NCI-H187 (cell line): ENCODE measurements around the gene ZBTB38.

ENCODE experiments used
- DNase-seq, 2 experiments: peaks; one replicate each; lab custom pipeline; 2025; lab: John Stamatoyannopoulos, UW

Gene ZBTB38

DNA sequence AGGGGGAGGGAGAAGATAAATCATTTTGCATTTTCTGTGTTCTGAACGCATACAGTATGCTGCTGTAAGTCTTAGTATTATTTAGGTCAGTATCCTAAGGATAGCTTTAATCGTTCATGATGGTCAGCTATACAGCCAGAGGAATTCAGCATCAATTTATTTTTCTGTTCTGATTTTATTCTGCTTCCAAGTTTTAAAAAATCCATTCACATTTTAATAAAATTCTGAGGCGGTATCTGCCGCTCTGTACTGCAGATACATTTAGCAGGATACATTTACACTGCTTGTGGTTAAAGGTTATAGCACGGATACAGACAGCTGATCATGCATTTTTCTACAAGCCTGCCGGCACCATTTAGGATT is 17.8 kb downstream of the ZBTB38 start:
- peak in 1 of 2 experiments; percentile 65 for DNase-seq

DNA sequence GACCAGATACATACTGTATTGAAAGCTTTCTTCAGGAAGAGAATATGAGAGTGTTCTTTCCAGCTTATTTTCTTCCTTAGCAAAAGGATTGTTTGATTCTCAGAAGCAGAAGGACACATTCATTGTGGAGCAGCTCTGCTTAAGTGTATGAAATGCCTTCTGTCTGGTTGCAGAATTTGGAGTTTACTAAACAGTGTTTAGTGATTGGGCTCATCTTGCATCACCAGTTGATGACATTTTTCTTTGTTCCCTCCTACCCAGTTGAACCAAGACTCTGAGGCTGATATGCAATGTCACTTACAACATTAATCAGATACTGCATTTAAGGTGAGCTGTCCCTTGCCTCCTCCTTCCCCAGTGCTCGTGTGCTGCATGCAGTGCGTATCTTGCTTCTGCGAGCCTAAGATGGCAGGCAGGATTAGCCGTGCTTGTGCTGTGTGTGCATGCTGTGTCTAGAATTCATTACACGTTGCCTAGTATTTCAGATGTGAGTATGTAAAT is 18.4 kb downstream of the ZBTB38 start:
- DNase-seq, result peak; percentile 45 to 49

DNA sequence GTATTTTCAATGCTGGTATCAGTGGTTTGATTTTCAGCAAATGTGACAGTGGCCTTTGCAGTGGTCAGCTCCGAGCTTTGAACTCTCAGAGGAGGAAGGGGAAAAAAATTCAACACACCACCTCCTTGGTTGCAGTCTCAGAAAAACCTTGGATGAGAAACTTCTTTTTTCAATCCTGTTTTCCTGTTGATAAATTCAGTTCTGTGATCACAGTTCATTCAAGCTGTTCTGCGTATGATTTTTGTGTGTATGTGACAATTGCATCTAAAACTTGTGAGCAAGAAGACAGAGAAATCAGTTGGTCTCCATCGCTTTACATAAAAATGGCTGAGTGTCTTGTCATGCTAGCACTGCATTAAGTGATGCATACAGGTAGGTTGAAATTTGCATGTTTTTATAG is 19.2 kb downstream of the ZBTB38 start:
- DNase-seq, result no peak

DNA sequence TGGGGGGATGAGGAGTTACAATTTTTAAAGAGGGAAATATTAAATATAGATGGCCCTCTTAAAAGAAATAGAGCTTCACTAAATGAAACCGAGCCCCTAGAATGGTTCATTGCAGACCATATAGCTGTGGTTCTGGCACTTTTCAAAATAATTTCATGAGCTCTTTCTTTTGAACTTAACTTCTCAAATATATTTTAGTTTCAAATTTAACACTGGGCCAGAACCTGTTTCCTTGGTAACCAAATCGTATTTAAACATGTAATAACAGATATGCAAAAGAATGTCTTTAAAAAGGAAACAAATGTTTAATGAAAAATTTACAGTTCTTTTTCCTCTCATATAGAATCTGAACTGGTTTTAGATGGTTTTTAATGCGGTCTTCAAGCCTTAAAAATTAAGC is 20.1 kb downstream of the ZBTB38 start:
- peak in 1 of 2 experiments; percentile 39 for DNase-seq

DNA sequence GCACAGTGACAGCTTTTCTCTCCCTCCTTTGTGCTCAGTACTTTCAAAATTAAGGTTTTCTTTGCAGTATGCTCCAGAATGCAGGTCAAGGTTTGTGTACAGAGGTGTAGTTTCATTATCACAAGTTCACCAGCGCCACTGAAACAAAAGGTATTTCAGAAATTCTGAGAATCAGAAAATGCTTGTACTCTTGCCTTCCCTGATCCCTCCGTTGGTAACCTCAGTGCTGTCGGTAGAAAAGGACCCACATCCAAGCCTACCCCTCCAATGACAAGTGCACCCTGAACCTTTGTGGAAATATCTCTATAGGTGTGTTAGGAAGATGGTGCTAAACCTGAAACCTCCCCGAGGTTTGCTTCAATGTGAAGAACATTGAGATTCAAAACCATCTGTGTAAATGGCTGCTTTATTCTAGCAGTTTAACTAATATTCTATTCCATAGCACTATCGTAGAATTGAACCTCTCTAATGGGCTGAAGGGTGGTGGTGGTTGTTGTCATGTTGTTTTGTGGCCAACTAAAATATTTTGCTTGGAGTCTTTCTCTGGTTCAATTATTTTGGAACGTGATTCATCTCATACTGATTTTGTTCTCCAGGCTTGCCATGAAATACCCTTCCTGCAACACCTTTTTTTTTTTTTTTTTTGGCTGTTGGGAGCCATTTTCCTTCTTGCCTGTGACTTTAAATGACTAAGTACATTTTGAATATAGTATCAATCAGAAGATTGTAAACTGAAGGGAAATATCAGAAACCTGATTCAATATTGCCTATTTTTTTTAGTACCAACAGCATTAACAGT is 20.7 kb downstream of the ZBTB38 start:
- no peak for DNase-seq

DNA sequence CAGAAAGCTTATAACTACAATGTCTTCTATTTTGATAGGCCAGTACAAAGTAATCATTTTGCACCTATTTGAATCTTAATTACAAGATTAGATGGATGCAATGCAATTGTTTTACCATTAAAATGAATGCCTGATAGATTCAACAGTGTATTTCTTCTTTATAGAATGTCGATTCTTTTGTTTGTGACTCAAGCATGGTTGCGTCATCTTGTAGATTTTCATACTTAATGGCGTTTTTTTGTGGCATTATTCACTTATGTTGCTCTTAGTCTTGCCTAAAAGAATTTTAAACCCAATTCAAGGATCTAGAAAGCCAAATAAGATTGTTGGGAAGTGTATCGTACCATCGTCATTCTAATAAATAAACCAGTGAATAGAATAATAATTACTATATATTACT is 21.4 kb downstream of the ZBTB38 start:
- no peak for DNase-seq

DNA sequence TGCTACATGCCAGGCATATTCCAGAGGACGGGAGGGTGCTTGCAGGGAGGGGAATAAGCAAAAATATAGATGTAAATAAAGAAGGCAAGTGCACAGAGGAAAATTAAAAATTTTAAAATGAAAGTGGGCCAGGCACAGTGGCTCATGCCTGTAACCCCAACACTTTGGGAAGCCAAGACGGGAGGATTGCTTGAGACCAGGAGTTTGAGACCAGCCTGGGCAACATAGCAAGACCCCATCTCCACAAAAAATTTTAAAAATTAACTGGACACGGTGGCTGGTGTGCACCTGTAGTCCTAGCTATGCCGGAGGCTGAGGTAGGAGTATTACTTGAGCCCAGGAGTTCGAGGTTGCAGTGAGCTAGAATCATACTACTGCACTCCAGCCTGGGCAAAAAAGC is 22.4 kb downstream of the ZBTB38 start:
- no peak for DNase-seq

DNA sequence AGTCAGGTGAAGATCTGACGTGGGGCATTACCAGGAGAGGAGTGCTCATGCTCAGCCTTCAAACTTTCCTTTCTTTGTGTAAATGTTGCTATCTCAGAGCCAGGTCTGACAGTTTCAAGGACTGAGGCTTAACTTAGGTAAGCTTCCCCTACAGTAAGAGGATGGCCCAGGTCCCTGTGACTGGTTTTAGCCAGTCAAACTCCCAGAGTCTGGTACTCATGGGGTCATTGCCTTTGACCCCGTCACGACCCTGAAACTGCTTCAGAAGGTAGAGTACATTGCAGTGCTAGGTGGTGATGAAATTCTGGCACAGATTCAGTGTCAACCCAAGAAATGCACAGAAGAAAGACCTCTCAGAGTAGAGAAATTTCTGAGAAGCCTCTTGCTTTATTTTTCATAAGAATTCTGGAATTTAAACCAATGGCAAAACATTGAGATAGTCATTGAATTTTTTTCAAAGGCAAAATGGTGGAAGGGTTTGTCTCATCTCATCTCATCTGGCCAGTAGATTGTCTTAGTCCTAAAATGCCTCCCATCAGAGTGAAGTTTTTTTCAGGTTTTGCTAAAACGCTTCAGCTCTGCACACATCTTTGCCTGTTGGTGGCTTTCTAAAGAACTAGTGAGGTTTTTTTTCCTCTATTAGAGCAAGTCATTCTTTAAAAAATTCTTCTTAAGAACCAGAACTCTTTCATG is 23.1 kb downstream of the ZBTB38 start:
- DNase-seq, result no peak

DNA sequence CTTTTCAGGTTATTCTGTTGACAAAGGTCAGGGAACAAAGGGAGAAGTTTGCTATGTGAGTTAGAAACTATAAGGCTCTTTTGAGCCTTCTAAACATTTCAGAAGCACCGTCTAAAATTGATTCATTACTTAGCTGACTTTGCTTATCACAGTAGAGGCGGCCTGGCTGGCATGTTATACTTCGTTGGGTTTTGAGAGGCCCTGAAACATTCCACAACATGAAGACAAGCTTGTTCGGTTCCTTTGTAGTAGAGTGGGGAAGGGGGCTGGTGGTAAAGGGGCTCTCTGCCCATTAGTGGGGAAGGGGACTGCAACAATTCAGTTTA is 23.6 kb downstream of the ZBTB38 start:
- no peak for DNase-seq

DNA sequence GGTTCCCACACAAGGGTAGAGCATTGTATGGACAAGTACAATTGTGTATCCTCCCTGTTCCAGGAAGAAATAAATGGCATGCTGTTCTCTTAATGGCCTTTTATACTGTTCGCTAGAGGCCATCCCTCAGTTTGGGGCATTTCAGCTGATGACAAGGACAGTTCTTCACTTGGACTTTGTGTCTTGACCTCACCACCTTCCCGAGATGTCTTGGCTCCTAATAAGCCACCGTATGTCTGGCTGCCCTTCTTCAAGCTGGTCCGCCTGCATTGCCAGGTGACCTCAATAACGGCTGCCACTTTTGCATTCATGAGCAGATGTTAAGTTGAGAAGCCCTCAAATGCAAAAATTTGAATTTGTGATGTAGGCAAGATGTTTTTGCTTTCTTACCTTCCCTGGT is 24.1 kb downstream of the ZBTB38 start:
- DNase-seq, result no peak

DNA sequence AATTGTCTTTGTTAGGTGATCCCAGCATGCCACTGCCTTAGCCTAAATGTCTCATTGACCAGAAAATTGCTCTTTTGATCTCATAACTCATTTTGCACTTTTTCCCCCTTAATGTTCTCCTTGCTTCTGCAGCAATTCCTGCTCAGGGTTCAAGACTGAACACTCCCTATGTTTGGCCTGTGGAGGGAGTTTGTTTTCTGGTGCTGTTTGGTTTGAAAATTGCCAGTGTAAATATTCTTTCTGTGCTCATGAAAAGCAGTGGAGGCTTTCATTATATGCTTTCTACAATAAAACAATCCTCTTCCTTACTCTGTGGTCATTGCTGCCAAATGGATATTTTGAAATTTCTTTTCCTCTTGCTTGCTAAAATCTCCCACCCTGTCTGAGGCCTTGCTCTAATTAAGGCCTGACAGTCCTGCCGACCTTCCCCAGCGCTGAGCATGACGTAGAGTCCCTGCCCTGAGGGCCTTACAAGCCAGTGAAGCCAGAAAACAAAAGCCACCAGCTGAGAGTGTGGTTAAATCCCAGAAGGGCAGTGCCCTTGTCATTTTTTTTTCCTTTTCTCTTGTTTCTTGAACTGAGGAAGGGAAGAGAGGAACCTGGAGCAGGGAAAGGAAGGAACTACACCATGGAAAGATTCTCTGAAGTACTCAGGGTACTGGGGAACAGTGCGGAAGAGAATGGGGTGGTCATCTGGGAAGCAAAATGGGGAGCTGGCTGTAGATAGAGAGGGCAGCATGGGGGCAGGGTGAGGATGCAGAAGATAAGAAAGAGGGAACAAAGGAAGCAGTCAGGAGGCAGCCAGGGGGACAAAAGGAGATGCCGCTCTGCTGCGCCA is 24.8 kb downstream of the ZBTB38 start:
- DNase-seq, result no peak

DNA sequence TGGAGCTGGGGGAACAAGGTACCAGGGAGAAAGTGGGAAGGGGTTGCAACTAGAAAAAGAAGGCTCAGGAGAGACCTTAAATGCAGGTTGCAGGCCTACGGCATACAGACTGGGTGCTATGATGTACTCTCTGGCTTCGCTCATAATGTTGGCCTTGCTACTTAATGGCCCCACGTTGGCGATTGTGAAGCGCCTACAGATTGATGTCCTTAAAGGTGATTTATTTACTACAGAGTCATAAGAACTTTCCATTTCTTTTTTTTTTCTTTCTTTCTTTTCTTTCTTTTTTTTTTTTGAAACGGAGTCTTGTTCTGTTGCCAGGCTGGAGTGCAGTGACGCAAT is 25.4 kb downstream of the ZBTB38 start:
- no peak for DNase-seq

DNA sequence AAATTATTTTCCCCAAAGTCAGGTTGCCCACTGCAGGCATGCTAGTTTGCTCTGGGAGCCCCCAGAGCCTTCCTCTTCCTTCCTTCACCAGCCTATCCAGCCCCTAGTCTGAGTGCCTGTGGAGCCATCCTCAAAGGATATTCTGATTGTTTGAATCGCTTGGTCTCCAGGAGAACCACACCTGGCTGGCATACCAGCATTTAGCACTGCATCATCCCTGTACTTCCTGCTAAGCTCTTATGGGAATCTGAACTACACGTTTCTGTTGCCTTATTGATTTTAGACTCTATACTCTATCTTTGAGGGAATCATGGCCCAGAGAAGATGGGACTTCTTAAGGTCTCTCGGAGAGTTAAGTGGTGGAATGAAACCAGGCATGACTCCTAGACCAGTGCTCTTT is 26.3 kb downstream of the ZBTB38 start:
- DNase-seq, result no peak

DNA sequence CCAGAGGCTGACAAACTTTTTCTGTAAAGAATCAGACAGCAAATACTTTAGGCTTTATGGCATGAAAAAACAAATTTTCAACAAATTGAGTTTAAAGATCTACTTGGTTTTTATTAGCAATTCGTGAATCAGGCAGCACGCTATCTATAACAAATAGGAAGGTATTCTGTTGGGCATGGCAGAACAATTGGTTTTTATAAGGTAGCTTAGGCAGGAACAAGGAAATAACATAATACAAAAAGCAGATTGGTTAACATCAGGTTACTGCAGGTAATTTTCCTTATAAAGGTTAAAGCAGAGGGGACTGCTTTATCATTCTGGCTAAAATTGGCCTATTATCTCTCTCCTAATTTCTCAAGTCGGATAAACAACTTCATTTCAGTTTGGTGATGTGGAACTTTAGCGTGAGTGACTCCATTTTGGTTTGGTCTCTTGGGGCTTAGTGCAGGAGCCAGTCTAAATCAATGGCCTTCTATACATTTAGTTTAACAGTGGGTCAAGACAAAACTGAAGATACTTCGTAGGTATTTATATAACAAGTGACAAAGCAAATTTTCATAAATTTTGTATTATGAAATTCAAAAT is 26.8 kb downstream of the ZBTB38 start:
- no peak for DNase-seq

DNA sequence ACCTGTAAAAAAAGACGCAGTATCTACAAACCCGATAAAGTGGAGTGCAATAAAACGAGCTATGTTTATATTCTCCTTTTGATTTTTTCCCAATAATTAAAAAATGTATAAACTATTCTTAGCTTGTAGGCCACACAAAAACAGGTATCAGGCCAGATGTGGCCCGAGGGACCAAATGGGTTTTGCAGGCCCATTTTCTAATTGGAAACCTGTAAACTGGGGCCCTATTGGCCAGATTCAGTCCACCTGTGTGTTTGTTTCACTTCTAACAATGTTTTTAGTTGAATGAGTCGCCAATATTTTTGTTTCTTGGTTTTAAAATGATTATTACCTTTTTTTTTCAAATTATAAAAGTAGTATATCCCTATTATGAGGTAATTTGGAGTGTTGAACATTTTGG is 29.7 kb downstream of the ZBTB38 start:
- DNase-seq, result no peak

DNA sequence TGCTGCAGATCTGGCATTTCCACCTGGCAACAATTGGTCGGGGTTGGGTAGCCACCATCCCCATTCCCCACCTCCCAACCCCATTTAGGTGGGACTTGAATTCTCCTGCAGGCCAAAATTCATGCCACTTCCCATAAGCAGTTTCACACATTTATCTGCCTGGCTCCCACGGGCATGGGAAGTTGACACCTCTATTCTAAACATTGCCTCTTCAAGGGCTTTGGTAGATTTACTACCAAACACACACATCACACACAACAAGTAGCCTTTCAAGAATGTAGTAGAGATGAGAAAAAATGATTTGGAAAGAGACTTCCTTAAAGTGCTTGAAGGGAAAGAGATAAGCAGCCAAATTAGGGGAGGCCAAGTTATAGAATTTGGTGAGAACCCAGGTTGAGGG is 30.9 kb downstream of the ZBTB38 start:
- no peak for DNase-seq

DNA sequence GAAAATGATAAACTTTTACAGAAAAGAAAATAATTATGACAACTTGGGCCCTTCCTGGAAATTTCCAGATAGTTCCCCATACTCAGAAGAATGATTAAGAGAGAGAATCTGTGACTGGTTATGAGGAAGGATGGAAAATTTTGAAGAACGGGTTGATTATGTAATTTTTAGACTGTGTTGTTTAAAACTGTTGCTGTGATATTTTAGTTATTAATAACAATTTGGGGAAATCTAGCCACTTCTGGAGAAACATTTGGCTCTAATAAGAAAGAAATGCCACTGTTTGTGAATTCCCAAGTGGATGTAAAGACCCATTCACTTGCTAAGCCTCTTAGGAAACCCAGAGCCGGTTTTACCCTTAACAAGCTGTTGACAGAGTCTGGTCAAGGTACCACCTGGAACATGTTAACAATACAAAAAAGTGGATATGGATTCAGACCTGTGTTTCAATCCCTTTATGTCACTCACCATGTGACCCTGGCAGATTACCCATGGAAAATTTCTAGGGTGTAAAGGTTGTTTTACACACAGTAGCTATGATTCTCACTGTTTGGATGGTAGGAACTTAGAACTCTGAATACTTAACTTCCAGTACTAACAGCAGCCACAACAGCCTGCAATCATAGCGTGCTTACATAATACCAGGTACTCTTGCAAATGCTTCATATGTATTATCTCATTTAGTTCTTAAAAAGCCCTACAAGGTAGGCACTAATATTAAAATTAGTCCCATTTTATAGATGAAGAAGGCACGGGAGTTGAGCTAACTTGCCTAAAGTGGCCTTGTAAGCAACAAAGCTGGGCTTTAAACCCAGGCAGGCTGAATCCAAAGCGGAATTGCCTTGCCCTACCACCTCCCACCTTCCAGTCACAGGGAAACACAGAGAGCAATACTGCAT is 32.0 kb downstream of the ZBTB38 start:
- DNase-seq, result no peak

DNA sequence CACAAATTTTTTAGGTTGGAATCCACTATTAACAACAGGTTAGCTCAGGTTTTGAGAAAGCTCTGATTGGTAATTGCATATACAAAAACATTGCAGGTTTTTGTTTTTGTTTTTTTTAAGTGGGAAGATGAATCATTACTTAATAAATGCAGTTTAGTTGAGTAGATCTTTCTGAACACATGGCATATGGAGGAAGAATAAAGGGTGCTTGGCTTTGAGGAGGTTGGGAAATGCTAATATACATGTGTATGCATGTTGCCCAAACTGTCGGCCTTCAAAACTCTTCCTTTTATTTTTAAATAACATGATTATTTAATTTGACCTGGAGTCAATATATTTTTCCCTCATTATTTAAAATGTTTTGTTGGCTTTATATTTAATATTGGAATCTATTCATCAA is 32.8 kb downstream of the ZBTB38 start:
- DNase-seq, result no peak

DNA sequence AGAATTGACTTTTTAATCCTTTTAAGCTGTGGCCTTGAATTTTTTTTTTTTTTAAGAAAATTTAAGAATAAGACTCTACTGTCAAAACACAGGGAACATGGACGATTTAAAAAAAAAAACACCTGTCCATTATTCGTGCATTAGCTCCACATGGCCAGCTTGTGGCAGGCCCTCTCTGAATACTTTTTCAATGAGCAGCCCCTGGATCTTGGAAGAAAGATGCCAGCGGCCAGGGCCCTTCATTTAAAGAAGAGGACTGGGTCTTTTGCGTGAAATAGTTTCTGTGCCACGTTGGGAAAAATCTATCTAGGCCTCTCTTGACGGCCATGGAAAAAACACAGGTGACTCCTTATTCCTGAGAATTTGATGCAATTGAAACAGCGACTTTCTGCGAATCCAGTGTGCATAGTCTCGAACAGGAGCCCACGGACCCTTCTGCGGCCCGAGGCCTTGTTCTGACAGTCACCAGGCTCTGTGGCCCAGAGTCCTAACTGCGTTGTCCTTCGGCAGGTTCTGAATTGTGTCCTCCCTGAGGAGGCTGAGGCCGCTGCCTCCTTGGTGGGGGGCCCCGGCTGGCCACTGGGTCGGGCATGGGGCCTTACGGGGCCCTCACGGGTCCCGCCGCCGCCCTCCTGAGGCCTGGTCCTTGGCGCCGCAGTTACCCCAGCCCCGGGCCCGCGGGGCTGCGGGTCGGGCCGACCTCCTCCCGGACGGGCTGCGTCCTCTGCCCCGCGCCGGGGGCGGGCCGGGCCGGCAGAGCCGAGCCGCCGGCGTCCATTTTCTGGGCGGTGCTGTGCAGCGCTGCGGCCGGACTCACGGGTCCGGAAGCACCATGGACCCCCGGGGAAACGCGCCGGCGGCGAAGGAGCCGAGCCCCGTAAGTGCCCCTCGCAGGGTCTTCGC is 33.5 kb downstream of the ZBTB38 start:
- no peak for DNase-seq

DNA sequence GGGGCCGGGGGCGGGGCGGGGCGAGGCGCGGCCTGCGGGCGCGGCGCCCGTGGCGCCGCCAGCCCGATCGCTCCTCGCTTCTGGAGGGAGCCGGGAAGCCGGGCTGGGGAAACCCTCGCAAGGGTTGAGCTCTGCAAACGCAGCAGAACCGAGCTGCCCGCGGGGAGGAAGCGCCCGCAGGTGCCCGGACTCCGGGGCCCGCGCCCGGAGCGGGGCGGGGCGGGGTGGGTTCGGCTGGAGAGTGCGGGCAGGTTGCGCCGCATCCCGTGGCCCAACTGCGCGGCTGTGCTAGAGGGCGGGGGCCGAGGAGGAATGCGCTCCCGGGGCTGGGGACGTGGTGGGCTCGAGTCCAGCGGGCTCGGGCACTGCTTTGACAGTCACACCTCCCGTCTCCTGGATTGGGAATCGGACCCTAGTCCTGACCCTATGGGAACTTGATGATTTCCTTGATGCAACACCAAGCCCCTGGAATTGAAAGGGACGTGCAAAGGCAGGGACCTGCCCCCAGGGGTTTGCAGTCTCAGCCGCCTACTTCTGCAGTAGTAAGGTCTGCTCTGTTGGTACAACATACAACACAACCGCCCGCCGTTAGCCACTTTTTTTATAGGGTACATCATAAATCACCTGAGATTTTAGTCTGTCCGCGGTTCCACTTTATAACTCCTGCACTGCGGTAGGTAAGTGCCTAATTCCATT is 34.3 kb downstream of the ZBTB38 start:
- peak in 1 of 2 experiments; percentile 26 for DNase-seq
